Endometrial microvascular endothelial cells (primary cell): ENCODE measurements around the gene ZNF566. TPM values are rescaled to one million over a fixed set of nuclear protein-coding genes. Genes with fewer than 3 reads are reported as not detected.

Experiments used
- total RNA-seq: library from RNA; depleted of rRNA; stranded (reverse); fragments of >200 nt; gene quantifications from one replicate; pipeline ENCODE4 v1.2.3, GENCODE V29; 2015; ENCODE audit errors: inconsistent ontology term

Gene ZNF566
- total RNA-seq, 1 donor from 2014 or later: 10.8 TPM

Other genes with a start within 250 kb of the ZNF566 start
- 0.65 TPM for gene ZFP14, start 110.4 kb downstream of the ZNF566 start, total RNA-seq
- 5.8 TPM for gene ZFP82, start 70.9 kb downstream of the ZNF566 start, total RNA-seq
- 6.9 TPM for gene ZNF260, start 38.7 kb upstream of the ZNF566 start, total RNA-seq
- 2.6 TPM for gene ZNF529, start 83.7 kb upstream of the ZNF566 start, total RNA-seq
- 1.3 TPM for gene ZNF382, start 115.8 kb upstream of the ZNF566 start, total RNA-seq
- 23.2 TPM for gene ZNF461, start 177.3 kb upstream of the ZNF566 start, total RNA-seq
- 5.5 TPM for gene ZNF567, start 198.1 kb upstream of the ZNF566 start, total RNA-seq